Measurements from ENCODE around the gene METTL17. TPM values are rescaled to one million over a fixed set of nuclear protein-coding genes. Genes with fewer than 3 reads are reported as not detected.
"Not testable (repeated sequence)": the region's sequence is repeated elsewhere in the genome, so short reads cannot be mapped to it uniquely, and the experiment has no call there.

Gene METTL17, protein sequence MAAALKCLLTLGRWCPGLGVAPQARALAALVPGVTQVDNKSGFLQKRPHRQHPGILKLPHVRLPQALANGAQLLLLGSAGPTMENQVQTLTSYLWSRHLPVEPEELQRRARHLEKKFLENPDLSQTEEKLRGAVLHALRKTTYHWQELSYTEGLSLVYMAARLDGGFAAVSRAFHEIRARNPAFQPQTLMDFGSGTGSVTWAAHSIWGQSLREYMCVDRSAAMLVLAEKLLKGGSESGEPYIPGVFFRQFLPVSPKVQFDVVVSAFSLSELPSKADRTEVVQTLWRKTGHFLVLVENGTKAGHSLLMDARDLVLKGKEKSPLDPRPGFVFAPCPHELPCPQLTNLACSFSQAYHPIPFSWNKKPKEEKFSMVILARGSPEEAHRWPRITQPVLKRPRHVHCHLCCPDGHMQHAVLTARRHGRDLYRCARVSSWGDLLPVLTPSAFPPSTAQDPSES
- polyA plus RNA-seq (2012; ENCODE audit: low read depth, missing spikeins) = 54.9 TPM

DNA sequence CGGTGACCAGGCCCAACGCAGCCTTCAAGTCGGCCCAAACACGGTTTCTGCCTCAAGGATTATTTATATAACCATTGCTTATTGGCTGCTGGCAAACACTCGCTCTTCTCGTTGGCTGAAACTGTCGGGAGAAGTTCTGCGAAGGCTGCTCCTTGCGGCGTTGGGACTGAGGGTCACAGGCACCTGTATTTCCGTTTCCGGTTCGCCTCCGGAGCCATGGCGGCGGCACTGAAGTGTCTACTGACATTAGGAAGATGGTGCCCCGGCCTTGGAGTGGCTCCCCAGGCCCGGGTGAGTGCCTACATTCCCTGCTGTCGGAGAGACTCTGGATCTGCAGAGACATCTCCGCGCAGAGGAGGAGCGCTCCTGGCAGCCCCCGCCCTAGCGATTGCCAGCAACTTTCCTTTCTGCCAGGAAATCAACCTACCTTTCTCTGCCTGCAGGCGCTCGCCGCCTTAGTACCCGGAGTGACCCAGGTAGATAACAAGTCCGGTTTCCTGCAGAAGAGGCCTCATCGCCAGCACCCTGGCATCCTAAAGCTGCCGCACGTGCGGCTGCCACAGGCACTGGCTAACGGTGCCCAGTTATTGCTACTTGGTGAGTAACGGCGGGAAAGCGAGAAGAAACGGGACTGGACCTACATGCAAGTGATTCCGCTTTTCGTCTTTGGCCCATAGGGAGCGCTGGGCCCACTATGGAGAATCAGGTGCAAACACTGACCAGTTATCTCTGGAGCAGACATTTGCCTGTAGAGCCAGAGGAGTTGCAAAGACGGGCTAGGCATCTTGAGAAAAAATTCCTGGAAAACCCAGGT is at the start of gene METTL17:
Gene METTL17, plus strand, starts transcription at position 194 of the 814 bp plus-strand sequence. Its CDS starts 23 bp downstream, at position 217.
- FAIRE-seq (peak; percentile 86), DNase-seq (ENCODE audit: insufficient read length, low spot score) (peak; percentile 79)
- TF ChIP-seq TAF1 (IDR thresholded peaks at IDR 0.05; ENCODE audit: low read depth, low read length) (peak; percentile 79), SPI1 (IDR thresholded peaks at IDR 0.05; ENCODE audit: low read depth, low read length) (no peak), POLR2A (IDR thresholded peaks at IDR 0.05; ENCODE audit: low read depth, low read length) (peak; percentile 88), POU2F2 (IDR thresholded peaks at IDR 0.05; ENCODE audit: low read depth, low read length) (peak; percentile 69), POLR2AphosphoS5 (IDR thresholded peaks at IDR 0.05; ENCODE audit: low read depth, low read length) (peak; percentile 87), PAX5 (IDR thresholded peaks at IDR 0.05; ENCODE audit: insufficient read depth, low read length, severe bottlenecking) (no peak)

DNA sequence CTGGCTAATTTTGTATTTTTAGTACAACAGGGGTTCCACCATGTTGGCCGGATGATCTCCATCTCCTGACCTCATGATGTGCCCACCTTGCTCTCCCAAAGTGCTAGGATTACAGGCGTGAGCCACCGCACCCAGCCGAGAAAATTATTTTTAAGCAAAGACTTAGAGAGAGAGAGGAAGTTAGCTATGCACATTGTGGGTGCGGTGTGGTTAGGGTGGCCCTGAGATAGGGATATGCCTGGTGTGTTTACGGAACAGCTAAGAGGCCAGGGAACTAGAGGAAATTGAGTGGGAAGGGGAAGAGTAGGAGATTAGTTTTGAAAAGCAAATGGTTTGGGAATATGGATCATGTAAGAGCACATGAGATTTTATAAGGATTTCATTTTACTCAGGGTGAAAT is 44.6 kb upstream of the METTL17 start:
- not testable (repeated sequence) for FAIRE-seq; DNase-seq (ENCODE audit: insufficient read length, low spot score)

DNA sequence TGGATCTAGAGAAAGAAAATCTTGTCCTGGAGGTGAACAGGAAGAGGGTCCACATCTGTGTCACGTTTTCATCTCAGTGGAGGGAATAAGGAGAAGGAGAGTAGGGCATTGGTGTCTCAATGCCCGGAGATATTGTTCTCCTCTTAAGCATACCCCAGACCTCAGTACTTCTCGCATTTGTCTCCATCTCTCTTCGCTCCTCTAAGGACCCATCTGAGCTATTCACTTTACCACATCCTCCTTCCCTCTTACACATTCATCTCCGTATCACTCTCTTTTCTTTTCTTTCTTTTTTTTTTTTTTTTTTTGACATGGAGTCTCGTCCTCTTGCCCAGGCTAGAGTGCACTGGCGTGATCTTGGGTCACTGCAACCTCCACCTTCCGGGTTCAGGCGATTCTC is 43.1 kb upstream of the METTL17 start:
- FAIRE-seq; DNase-seq (ENCODE audit: insufficient read length, low spot score): not testable (repeated sequence)

DNA sequence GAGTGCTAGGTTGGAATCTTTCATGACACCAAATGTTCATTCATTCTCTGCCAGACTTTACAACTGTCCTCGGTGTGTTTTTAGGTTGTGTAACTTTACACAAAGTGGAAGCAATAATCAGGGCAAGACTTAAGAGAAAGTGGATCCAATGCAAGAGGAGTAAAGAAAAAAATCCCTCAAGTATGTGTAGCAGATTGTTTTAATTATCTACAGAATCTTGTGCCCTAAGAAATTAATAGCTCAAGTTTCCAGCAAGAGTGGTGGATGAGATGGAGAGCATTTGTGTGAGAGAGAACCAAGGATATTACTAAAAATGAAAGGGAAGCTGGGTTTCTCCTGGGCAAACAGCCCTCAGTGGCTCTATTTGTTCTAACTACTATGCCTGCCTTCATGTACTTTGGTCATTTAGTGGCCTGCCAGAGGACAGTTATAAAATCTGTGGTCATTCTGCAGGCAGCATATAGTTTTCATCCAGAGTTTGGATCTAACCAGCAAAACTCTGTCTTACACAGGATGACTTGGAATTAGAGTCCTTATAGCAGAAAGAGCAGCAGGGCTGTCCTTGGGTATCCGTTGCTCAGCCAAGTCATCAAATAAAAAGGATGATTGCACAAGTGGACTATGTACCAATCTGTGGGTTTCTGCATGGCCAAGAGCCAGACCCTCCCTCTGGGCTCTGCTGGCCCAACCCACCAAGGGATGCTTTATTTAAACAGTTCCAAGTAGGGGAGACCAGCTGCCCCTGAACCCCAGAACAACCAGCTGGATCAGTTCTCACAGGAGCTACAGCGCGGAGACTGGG is 34.8 kb upstream of the METTL17 start, which contains the start of gene RNASE2:
Gene RNASE2, plus strand, starts transcription at position 752 of the 802 bp plus-strand sequence. CDS start 285 bp downstream, outside the sequence.
- FAIRE-seq; DNase-seq (ENCODE audit: insufficient read length, low spot score): not testable (repeated sequence)

DNA sequence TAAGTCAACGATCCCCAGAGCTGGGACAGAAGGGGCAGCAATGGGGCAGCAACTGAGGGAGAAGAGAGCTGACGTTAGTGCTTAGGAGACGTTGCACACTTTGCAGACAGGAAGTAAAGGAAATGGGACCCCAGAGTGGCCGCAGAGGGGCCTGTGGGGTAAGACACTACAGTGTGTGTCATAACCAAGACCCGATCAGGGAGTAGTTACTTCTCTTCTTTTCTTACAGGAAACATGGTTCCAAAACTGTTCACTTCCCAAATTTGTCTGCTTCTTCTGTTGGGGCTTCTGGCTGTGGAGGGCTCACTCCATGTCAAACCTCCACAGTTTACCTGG is 34.3 kb upstream of the METTL17 start:
- FAIRE-seq; DNase-seq (ENCODE audit: insufficient read length, low spot score): not testable (repeated sequence)

DNA sequence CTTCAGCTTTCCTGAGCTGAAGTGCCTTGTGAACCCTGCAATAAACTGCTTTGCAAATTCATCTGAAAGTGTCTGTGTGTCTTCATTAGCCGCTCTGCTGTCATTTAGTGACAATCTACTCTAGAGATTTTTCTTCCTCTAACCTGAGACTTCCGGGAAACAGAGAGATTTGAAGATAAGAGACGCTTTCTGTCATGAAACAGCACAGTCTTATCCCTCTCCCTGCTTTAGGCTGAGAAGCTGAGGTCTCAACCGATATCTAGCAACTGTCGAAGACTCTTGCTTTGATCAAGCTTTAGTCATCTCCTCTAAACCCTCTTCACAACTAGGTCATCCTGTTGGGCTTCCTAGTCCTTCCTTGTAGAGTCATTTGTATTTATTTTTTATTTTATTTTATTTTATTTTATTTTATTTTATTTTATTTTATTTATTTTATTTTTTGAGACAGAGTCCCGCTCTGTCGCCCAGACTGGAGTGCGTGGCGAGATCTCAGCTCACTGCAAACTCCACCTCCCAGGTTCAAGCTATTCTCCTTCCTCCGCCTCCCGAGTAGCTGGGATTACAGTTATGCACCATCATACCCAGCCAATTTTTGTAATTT is 33.3 kb upstream of the METTL17 start:
- no peak for TF ChIP-seq POLR2AphosphoS5 (IDR thresholded peaks at IDR 0.05; ENCODE audit: low read depth, low read length)
- TF ChIP-seq SPI1 (IDR thresholded peaks at IDR 0.05; ENCODE audit: low read depth, low read length) = no peak
- no peak for TF ChIP-seq POLR2A (IDR thresholded peaks at IDR 0.05; ENCODE audit: low read depth, low read length)
- TF ChIP-seq PAX5 (IDR thresholded peaks at IDR 0.05; ENCODE audit: insufficient read depth, low read length, severe bottlenecking) = no peak
- no peak for TF ChIP-seq TAF1 (IDR thresholded peaks at IDR 0.05; ENCODE audit: low read depth, low read length)
- TF ChIP-seq POU2F2 (IDR thresholded peaks at IDR 0.05; ENCODE audit: low read depth, low read length) = no peak
- FAIRE-seq = no peak
- no peak for DNase-seq (ENCODE audit: insufficient read length, low spot score)

DNA sequence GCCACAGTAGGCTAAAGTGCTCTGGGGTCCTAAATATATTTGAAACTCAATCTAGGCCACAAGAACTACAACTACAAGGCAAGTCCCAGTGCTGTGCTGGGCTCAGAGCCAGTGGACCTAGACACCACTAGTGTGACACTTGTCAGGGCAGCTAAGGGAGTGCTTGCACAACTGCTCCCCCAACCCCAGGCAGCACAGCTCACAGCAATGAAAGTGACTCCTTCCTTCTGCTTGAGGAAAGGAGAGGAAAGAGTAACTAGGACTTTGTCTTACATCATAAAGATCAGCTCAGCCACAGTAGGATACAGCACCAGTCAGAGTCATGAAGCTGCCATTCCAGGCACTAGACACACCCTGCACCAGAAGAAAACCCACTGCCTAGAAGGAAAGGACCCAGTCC is 30.8 kb upstream of the METTL17 start:
- not testable (repeated sequence) for FAIRE-seq; DNase-seq (ENCODE audit: insufficient read length, low spot score)

DNA sequence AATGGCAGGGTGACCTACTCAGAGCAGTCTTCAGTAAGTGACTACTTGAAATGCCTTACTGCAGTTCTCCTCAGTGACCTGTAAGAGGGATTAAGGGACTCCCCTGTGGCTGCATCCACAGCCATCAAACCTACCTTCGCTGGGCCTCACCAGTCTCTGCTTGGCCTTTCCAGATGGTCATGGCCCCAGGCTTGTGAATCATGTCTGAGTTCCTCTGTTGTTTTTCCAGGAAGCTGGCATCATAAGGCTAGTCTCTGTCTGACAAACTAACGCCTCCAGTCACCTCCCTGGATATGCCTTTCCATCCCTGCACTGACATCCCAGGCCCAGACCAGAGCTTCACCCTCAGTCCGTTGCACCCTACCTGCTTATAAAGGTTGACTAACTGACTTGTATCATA is 20.4 kb upstream of the METTL17 start:
- FAIRE-seq = no peak
- DNase-seq (ENCODE audit: insufficient read length, low spot score) = no peak

DNA sequence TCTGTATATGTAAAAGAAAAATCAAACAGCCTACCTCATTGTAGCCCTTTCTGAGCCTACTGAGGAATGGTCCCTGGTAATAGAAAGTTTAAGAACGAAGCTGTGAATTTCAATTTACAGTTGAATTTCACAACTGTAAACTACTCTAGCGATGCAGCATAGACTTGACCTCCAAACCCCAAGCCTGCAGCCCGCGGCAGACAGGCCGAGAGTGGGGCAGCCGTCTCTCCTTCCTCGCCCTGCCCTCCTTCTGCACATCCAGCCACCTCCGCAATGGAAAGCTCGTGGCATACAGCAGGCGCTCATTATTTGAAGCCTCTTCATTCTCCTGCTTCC is 19.2 kb upstream of the METTL17 start:
- DNase-seq (ENCODE audit: insufficient read length, low spot score) (no peak), FAIRE-seq (no peak)
- no peak for TF ChIP-seq TAF1 (IDR thresholded peaks at IDR 0.05; ENCODE audit: low read depth, low read length)
- no peak for TF ChIP-seq POLR2A (IDR thresholded peaks at IDR 0.05; ENCODE audit: low read depth, low read length)
- TF ChIP-seq SPI1 (IDR thresholded peaks at IDR 0.05; ENCODE audit: low read depth, low read length) = no peak
- TF ChIP-seq POU2F2 (IDR thresholded peaks at IDR 0.05; ENCODE audit: low read depth, low read length) = no peak
- TF ChIP-seq PAX5 (IDR thresholded peaks at IDR 0.05; ENCODE audit: insufficient read depth, low read length, severe bottlenecking) = no peak
- no peak for TF ChIP-seq POLR2AphosphoS5 (IDR thresholded peaks at IDR 0.05; ENCODE audit: low read depth, low read length)

More for the DNA sequence above, 20.4 kb upstream of the METTL17 start:
- TF ChIP-seq SPI1 (IDR thresholded peaks at IDR 0.05; ENCODE audit: low read depth, low read length) = no peak
- TF ChIP-seq TAF1 (IDR thresholded peaks at IDR 0.05; ENCODE audit: low read depth, low read length) = no peak
- TF ChIP-seq PAX5 (IDR thresholded peaks at IDR 0.05; ENCODE audit: insufficient read depth, low read length, severe bottlenecking) = no peak
- TF ChIP-seq POU2F2 (IDR thresholded peaks at IDR 0.05; ENCODE audit: low read depth, low read length) = no peak
- no peak for TF ChIP-seq POLR2AphosphoS5 (IDR thresholded peaks at IDR 0.05; ENCODE audit: low read depth, low read length)
- TF ChIP-seq POLR2A (IDR thresholded peaks at IDR 0.05; ENCODE audit: low read depth, low read length) = no peak
